ENCODE measurements around the gene MSH3.

DNA sequence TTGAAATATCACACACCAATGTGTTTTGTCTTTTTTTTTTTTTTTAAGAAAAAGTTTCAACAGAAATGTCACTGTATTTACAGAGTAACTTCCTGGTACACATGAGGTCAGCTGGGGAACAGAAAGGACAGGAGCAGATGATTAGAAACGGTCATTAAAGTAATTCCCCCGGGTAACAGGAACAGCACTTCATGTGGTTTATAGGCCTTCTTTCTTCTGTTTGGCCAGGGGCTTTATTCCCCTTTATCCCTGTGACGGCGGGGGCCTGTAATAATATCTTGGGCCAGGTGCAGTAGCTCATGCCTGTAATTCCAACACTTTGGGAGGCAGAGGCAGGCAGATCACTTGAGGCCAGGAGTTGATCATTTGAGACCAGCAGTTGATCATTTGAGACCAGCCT, 30.5 kb upstream of the MSH3 start:
- TF ChIP-seq EZH2phosphoT487 (IDR thresholded peaks at IDR 0.05; ENCODE audit: low read depth) = no peak
- TF ChIP-seq, protein P1, sequence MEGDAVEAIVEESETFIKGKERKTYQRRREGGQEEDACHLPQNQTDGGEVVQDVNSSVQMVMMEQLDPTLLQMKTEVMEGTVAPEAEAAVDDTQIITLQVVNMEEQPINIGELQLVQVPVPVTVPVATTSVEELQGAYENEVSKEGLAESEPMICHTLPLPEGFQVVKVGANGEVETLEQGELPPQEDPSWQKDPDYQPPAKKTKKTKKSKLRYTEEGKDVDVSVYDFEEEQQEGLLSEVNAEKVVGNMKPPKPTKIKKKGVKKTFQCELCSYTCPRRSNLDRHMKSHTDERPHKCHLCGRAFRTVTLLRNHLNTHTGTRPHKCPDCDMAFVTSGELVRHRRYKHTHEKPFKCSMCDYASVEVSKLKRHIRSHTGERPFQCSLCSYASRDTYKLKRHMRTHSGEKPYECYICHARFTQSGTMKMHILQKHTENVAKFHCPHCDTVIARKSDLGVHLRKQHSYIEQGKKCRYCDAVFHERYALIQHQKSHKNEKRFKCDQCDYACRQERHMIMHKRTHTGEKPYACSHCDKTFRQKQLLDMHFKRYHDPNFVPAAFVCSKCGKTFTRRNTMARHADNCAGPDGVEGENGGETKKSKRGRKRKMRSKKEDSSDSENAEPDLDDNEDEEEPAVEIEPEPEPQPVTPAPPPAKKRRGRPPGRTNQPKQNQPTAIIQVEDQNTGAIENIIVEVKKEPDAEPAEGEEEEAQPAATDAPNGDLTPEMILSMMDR (IDR thresholded peaks at IDR 0.05; ENCODE audit: low read depth, low read length) = no peak

Data from OCI-LY3 (cell line).